ENCODE data around the gene GDPD4. TPM values are rescaled to one million over a fixed set of nuclear protein-coding genes. Genes with fewer than 3 reads are reported as not detected.

GDPD4 gene, protein sequence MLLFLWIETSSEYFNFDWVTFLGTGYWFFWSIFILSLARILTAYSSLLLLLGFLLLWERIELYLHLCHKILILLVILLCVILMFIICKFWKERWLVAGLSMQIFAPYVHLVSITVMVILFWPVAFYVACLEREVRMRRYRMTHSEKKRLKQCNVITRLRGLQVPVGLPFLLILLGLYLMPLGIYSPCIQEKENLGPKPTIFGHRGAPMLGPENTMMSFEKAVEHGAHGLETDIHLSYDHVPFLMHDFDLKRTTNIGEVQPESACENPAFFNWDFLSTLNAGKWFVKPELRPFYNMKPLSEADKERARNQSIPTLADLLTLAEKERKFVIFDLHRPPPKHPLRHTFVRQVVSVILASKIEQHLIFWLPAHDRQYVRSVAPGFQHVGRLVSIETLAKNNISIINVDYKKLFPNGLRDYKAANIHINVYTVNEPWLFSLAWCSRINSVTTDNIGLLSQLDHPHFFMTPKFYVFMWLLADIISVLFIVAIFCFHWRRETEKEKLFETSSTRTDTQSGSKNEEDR
- total RNA-seq, result not detected

DNA sequence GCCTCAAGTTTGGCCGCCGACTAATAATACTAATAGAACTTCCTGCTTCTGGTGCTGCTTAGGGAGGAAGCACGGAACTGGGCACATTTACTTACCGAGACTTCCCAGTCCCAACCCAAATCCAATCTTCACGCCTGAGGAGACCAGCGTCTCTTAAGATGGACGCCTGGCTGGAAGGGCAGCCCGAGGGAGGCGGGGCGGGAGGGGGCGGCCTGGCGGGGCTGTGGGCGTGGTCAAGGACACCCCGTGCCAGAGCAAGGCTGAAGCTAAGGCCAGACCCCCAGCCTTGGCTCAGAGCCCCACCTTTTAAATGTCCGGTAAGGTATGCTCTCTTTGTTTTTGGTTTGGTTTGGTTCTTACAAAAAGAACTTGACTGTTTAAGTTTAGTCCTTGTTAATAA lies at the start of gene GDPD4:
TSS of gene GDPD4 (minus strand) at position 177 of the 400 bp plus-strand sequence. CDS start 16,549 bp downstream, outside the sequence.
- Histone ChIP-seq H3K27ac (no peak within 1 kb of the TSS), H3K27me3 (no peaks in the 10 kb centered on the region), H3K9me3 (no peaks in the 10 kb centered on the region), H3K4me1 (no peaks in the 10 kb centered on the region), H3K4me3 (no peak within 1 kb of the TSS), H3K36me3 (no peaks in the 10 kb centered on the region)
- in situ Hi-C loops (cut with MboI; ENCODE audit: low sequenced_read_pairs in 4 of 4), result no loop called here
- no peak for ATAC-seq
- no peak for DNase-seq
- intact Hi-C loops (cut with DNase I; ENCODE audit: low total_unique reads), result no loop called here
- TF ChIP-seq, protein P1, sequence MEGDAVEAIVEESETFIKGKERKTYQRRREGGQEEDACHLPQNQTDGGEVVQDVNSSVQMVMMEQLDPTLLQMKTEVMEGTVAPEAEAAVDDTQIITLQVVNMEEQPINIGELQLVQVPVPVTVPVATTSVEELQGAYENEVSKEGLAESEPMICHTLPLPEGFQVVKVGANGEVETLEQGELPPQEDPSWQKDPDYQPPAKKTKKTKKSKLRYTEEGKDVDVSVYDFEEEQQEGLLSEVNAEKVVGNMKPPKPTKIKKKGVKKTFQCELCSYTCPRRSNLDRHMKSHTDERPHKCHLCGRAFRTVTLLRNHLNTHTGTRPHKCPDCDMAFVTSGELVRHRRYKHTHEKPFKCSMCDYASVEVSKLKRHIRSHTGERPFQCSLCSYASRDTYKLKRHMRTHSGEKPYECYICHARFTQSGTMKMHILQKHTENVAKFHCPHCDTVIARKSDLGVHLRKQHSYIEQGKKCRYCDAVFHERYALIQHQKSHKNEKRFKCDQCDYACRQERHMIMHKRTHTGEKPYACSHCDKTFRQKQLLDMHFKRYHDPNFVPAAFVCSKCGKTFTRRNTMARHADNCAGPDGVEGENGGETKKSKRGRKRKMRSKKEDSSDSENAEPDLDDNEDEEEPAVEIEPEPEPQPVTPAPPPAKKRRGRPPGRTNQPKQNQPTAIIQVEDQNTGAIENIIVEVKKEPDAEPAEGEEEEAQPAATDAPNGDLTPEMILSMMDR (IDR thresholded peaks at IDR 0.05 in 4 of 5, conservative IDR thresholded peaks at IDR 0.05 in 1 of 5), result no peak
- TF ChIP-seq POLR2A (IDR thresholded peaks at IDR 0.05), result no peak

DNA sequence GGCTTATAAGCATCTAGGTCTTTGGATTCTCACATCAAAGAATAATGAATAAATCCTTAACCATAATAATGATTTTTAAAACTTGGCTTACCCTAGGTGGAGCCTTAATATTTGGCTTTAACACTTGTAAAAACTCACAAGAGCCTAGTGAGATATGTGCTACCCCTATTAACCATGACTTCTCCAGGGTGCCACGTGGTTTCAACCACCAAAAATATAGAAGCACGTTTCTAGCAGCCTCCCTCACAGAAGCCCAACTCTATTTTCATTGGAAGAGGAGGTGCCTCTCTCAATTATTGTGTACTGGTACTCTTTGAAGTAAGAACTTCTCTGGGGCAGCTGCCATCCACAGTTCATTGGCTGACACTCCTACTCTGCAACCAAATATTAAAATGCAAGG lies 46.5 kb upstream of the GDPD4 start:
- ATAC-seq, result no peak
- intact Hi-C loops (cut with DNase I; ENCODE audit: low total_unique reads), result no loop called here
- DNase-seq, result no peak
- Histone ChIP-seq H3K36me3 (peaks cover 0 to 4% of the 10 kb centered on the region in 2 donors), H3K9me3 (no peaks in the 10 kb centered on the region), H3K27me3 (no peaks in the 10 kb centered on the region), H3K27ac (no peak overlapping the region), H3K4me3 (no peak overlapping the region), H3K4me1 (peaks cover 18 to 31% of the 10 kb centered on the region in 2 donors)
- TF ChIP-seq, protein P1 (IDR thresholded peaks at IDR 0.05 in 4 of 5, conservative IDR thresholded peaks at IDR 0.05 in 1 of 5), result no peak
- TF ChIP-seq POLR2A (IDR thresholded peaks at IDR 0.05), result no peak
- in situ Hi-C loops (cut with MboI; ENCODE audit: low sequenced_read_pairs in 4 of 4), result no loop called here

DNA sequence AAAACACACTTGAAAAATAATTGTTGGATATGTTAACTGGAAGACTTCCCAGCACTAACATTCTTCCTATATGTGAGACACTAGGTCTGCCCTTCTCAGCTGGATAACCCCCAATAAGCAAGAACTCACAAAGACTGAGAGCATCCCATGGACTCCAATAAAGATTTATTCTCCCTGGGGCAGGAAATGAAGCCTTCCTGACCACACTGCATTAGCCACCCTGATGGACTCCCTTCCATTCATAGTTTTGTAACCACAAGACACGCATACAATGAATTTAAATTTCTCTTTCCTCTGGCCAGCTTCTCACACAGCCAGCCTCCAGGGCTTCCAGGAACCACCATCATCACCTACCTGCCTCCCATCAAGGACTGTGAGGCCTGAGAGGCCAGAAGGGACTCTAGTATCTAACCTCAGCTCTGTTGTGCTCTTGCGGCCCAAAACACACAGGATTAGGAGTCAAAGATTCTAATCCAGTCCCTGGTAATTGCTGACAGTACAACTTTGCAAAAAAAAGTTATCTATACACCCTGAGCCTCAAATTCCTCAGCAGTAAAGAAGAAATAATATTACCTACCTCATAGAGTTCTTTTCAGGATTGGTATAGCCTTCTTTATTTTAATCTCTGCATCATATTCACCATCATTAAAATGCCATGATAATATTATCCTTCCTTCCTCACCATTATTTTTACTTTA lies 45.6 kb upstream of the GDPD4 start:
- no peaks in the 10 kb centered on the region for H3K9me3 ChIP-seq
- no peak overlapping the region for H3K4me3 ChIP-seq
- no peak for ATAC-seq
- TF ChIP-seq POLR2A (IDR thresholded peaks at IDR 0.05), result no peak
- TF ChIP-seq, protein P1 (IDR thresholded peaks at IDR 0.05 in 4 of 5, conservative IDR thresholded peaks at IDR 0.05 in 1 of 5), result no peak
- H3K27ac ChIP-seq, result no peak overlapping the region
- intact Hi-C loops (cut with DNase I; ENCODE audit: low total_unique reads) (no loop called here), in situ Hi-C loops (cut with MboI; ENCODE audit: low sequenced_read_pairs in 4 of 4) (no loop called here)
- no peak for DNase-seq
- H3K36me3 ChIP-seq, result peaks cover 0 to 8% of the 10 kb centered on the region in 2 donors
- H3K27me3 ChIP-seq, result no peaks in the 10 kb centered on the region
- peaks cover 18 to 24% of the 10 kb centered on the region in 2 donors for H3K4me1 ChIP-seq

DNA sequence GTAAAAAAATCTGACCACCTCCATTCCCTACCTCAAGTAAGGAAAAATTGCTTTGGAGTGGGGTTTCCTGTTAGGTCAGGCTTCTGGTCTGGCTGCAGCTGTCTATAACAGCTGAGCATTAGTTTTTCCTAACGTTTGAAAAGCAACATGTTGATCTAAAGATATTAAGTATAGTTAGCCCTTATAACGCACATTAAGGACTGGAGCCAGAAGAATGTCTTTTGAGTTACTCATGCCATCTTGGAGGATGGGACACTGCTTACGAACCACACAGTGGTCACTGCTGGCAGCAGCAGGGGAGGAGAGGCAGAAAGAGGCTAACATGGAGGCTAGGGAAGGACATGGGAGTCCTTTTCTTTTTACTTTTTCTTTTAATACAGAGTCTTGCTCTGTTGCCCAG lies 44.1 kb upstream of the GDPD4 start:
- no peak overlapping the region for H3K27ac ChIP-seq
- no peak for ATAC-seq
- H3K4me3 ChIP-seq, result no peak overlapping the region
- H3K27me3 ChIP-seq, result no peaks in the 10 kb centered on the region
- H3K36me3 ChIP-seq, result peaks cover 0 to 8% of the 10 kb centered on the region in 2 donors
- H3K9me3 ChIP-seq, result no peaks in the 10 kb centered on the region
- intact Hi-C loops (cut with DNase I; ENCODE audit: low total_unique reads), result no loop called here
- H3K4me1 ChIP-seq, result peaks cover 10 to 11% of the 10 kb centered on the region in 2 donors
- TF ChIP-seq POLR2A (IDR thresholded peaks at IDR 0.05), result no peak
- TF ChIP-seq, protein P1 (IDR thresholded peaks at IDR 0.05 in 4 of 5, conservative IDR thresholded peaks at IDR 0.05 in 1 of 5), result no peak
- in situ Hi-C loops (cut with MboI; ENCODE audit: low sequenced_read_pairs in 4 of 4), result no loop called here
- DNase-seq, result no peak
